ENCODE measurements around the gene CRY1.
"Not testable (repeated sequence)": the region's sequence is repeated elsewhere in the genome, so short reads cannot be mapped to it uniquely, and the experiment has no call there.

The CRY1 gene

DNA sequence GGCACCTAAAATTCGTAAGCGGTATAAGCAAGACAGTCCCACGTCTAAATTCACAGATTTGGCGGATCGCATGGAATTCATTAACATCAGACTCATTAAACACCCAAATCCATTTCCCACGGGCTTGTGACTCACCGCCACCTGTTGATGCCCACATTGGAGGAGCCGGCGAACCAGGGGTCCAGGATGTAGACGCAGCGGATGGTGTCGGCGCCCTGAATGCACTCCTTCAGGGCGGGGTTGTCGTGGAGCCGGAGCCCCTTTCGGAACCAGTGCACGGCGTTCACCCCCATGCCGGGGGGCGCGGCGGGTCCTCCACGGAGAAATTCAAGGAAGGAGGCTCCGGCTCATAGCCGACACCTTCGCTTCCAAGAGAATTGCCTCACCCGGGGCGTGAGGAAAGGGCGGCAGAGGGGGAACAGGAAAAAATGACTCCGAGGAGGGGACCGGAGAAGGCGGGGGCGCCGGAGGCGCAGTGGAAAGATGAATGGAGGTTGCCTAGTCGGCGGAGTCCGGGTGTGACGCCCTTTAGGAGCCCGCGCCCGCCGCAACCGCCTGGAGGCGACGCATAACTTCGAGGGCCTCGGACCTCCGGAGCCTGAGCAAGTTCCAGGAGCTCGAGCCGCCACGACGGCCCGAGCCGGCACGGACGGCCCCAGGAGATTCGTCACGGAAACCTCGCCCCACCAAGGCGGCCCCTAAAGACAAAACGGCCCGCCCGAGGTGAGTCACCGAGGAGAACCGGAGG, 506 bp downstream of the CRY1 start:
- Mint-ChIP-seq H3K27ac (no peak overlapping the region), H3K4me1 (no peaks in the 10 kb centered on the region), H3K36me3 (no peaks in the 10 kb centered on the region), H3K4me3 (no peak overlapping the region), H3K27me3 (peaks cover 17% of the 10 kb centered on the region), H3K9me3 (peaks cover 12% of the 10 kb centered on the region)
- ATAC-seq, result peak; percentile 66

GRCh38 chr12:107091989-107092641, 1.2 kb downstream of the CRY1 start:
- Mint-ChIP-seq H3K36me3 (no peaks in the 10 kb centered on the region), H3K4me3 (no peak overlapping the region), H3K4me1 (no peaks in the 10 kb centered on the region), H3K9me3 (peaks cover 8% of the 10 kb centered on the region), H3K27me3 (peaks cover 12% of the 10 kb centered on the region), H3K27ac (no peak overlapping the region)
- ATAC-seq, result peak; percentile 28

- ATAC-seq, result no peak
- no peak overlapping the region for H3K27ac Mint-ChIP-seq
- H3K4me1 Mint-ChIP-seq, result no peaks in the 10 kb centered on the region
- no peaks in the 10 kb centered on the region for H3K36me3 Mint-ChIP-seq
- H3K9me3 Mint-ChIP-seq, result peaks cover 8% of the 10 kb centered on the region
- H3K27me3 Mint-ChIP-seq, result peaks cover 16% of the 10 kb centered on the region
- no peak overlapping the region for H3K4me3 Mint-ChIP-seq
Observed at GRCh38 chr12:107091381-107091780, 2.0 kb downstream of the CRY1 start.

GRCh38 chr12:107090711-107091110, 2.6 kb downstream of the CRY1 start:
- Mint-ChIP-seq H3K27me3 (peaks cover 11% of the 10 kb centered on the region), H3K4me3 (no peak overlapping the region), H3K4me1 (no peaks in the 10 kb centered on the region), H3K27ac (no peak overlapping the region), H3K9me3 (peaks cover 3% of the 10 kb centered on the region), H3K36me3 (no peaks in the 10 kb centered on the region)
- no peak for ATAC-seq

DNA sequence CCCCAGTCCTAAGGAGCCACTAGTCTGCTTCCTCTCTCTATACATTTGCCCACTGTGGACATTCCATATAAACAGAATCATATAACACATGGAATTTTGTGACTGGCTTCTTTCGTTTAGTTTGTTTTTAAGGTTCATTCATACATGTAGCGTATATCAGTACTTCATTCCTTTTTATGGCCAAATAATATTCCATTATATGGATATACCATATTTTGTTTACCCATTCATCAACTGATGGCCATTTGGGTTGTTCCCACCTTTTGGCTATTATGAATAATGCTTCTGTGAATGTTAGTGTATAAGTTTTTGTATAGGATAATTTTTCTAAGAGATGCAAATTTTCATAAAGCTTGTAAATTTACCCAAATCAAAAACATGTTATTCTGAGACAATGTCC, 4.4 kb downstream of the CRY1 start:
- Mint-ChIP-seq H3K9me3 (peaks cover 3% of the 10 kb centered on the region), H3K27ac (no peak overlapping the region), H3K4me3 (no peak overlapping the region), H3K4me1 (no peaks in the 10 kb centered on the region), H3K36me3 (no peaks in the 10 kb centered on the region), H3K27me3 (peaks cover 10% of the 10 kb centered on the region)
- no peak for ATAC-seq

DNA sequence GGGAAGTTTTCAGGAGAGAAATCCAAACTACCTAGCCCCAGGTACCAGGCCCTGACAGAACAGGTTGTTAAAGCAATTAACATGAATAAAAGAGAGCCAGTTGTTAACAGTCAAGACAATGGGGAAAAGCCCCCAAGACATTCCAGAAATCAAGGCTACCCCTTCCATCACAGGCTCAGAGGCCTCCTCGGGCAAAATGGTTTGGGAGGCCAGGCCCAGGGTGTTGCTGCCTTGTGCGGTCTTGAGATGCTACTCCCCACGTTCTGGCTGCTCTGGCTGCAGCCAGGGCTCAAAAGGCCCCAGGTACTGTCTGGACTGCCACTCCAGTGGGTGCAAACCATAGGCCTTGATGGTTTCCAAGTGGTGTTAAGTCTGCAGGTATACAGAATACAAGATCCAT, 7.0 kb downstream of the CRY1 start:
- no peak for ATAC-seq
- Mint-ChIP-seq H3K27ac (no peak overlapping the region), H3K4me1 (no peaks in the 10 kb centered on the region), H3K4me3 (no peak overlapping the region), H3K27me3 (peaks cover 27% of the 10 kb centered on the region), H3K36me3 (peaks cover 12% of the 10 kb centered on the region), H3K9me3 (peaks cover 11% of the 10 kb centered on the region)

DNA sequence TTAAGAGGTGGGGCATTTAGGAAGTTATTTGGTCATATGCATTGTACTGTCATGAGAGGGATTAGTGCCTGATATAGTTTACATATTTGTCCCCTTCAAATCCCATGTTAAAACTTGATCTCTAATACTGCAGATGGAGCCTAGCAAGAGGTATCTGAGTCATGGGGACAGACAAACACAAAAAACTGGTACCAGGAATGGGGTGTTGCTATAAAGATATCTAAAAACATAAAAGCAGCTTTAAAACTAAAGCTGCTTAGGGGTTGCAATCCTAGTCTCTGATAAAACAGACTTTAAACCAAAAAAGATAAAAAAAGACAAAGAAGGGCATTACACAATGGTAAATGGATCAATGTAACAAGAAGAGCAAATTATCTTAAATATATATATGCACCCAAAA, 11.6 kb downstream of the CRY1 start:
- Mint-ChIP-seq H3K4me1 (no peaks in the 10 kb centered on the region), H3K9me3 (peaks cover 8% of the 10 kb centered on the region), H3K27me3 (peaks cover 29% of the 10 kb centered on the region), H3K36me3 (peaks cover 12% of the 10 kb centered on the region), H3K4me3 (no peak overlapping the region), H3K27ac (no peak overlapping the region)
- no peak for ATAC-seq

- no peak for ATAC-seq
- Mint-ChIP-seq H3K27ac (no peak overlapping the region), H3K9me3 (peaks cover 8% of the 10 kb centered on the region), H3K27me3 (peaks cover 28% of the 10 kb centered on the region), H3K4me1 (no peaks in the 10 kb centered on the region), H3K4me3 (no peak overlapping the region), H3K36me3 (peaks cover 12% of the 10 kb centered on the region)
Observed at GRCh38 chr12:107080299-107080698, 13.1 kb downstream of the CRY1 start.

- Mint-ChIP-seq H3K27me3 (peaks cover 28% of the 10 kb centered on the region), H3K4me3 (no peak overlapping the region), H3K27ac (no peak overlapping the region), H3K36me3 (peaks cover 12% of the 10 kb centered on the region), H3K9me3 (peaks cover 8% of the 10 kb centered on the region), H3K4me1 (no peaks in the 10 kb centered on the region)
- ATAC-seq, result no peak
Observed at GRCh38 chr12:107079172-107080011, 14.0 kb downstream of the CRY1 start.

DNA sequence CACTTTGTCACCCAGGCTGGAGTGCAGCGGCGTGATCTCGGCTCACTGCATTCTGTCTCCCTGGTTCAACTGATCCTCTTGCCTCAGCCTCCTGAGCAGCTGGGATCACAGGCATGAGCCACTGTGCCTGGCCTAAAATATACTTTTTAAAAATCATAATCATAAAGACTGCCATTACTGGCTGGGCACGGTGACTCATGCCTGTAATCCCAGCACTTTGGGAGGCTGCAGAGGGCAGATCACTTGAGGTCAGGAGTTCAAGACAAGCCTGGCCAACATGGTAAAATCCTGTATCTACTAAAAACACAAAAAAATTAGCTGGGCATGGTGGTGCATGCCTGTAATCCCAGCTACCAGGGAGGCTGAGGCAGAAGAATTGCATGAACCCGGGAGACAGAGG, 20.1 kb downstream of the CRY1 start:
- H3K4me3 Mint-ChIP-seq, ATAC-seq, H3K36me3 Mint-ChIP-seq, H3K27ac Mint-ChIP-seq, H3K4me1 Mint-ChIP-seq, H3K9me3 Mint-ChIP-seq: not testable (repeated sequence)
- peaks cover 21% of the 10 kb centered on the region for H3K27me3 Mint-ChIP-seq

DNA sequence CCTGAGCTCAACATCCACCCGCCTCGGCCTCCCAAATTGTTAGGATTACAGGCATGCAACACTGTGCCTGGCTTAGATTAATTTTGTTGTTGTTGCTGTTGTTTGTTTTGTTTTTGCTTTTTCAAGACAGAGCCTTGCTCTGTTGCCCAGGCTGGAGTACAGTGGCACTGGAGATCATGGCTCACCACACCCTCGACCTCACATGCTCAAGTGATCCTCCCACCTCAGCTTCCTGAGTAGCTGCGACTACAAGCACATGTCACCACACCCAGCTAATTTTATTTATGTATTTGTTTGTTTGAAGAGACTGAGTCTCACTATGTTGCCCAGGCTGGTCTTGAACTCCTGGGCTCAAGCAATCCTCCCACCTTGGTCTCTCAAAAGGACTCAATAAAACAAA, 26.7 kb downstream of the CRY1 start:
- Mint-ChIP-seq H3K9me3 (peaks cover 10% of the 10 kb centered on the region), H3K36me3 (peaks cover 12% of the 10 kb centered on the region), H3K27me3 (no peaks in the 10 kb centered on the region), H3K4me1 (no peaks in the 10 kb centered on the region), H3K27ac (no peak overlapping the region), H3K4me3 (no peak overlapping the region)
- no peak for ATAC-seq

- Mint-ChIP-seq H3K36me3 (peaks cover 12% of the 10 kb centered on the region), H3K4me1 (no peaks in the 10 kb centered on the region), H3K27me3 (no peaks in the 10 kb centered on the region), H3K9me3 (peaks cover 10% of the 10 kb centered on the region), H3K27ac (no peak overlapping the region), H3K4me3 (no peak overlapping the region)
- no peak for ATAC-seq
Observed at GRCh38 chr12:107064687-107065086, 28.7 kb downstream of the CRY1 start.

- peaks cover 12% of the 10 kb centered on the region for H3K36me3 Mint-ChIP-seq
- H3K4me1 Mint-ChIP-seq, result no peaks in the 10 kb centered on the region
- peaks cover 10% of the 10 kb centered on the region for H3K9me3 Mint-ChIP-seq
- no peak for ATAC-seq
- H3K27ac Mint-ChIP-seq, result no peak overlapping the region
- H3K27me3 Mint-ChIP-seq, result no peaks in the 10 kb centered on the region
- H3K4me3 Mint-ChIP-seq, result no peak overlapping the region
Observed at GRCh38 chr12:107064243-107064642, 29.1 kb downstream of the CRY1 start.

GRCh38 chr12:107058190-107058589, 35.2 kb downstream of the CRY1 start:
- H3K27ac Mint-ChIP-seq, result no peak overlapping the region
- peaks cover 6% of the 10 kb centered on the region for H3K9me3 Mint-ChIP-seq
- H3K4me1 Mint-ChIP-seq, result no peaks in the 10 kb centered on the region
- ATAC-seq, result no peak
- no peak overlapping the region for H3K4me3 Mint-ChIP-seq
- H3K27me3 Mint-ChIP-seq, result no peaks in the 10 kb centered on the region
- peaks cover 6% of the 10 kb centered on the region for H3K36me3 Mint-ChIP-seq

- Mint-ChIP-seq H3K36me3 (peaks cover 14% of the 10 kb centered on the region), H3K9me3 (peaks cover 12% of the 10 kb centered on the region), H3K4me3 (no peak overlapping the region), H3K4me1 (no peaks in the 10 kb centered on the region), H3K27me3 (no peaks in the 10 kb centered on the region), H3K27ac (no peak overlapping the region)
- ATAC-seq, result no peak
Observed at GRCh38 chr12:107057071-107057834, 36.1 kb downstream of the CRY1 start.

Data from stimulated activated memory B cell treated with anti-CD40 and anti-IgM and Interleukin-4, amounts not matched to agents 10 μg/mL and 1 μg/mL and 100 μg/mL, for 72 hours (primary cell).